Small intestine (tissue), 7 donors: Measurements from ENCODE around the gene NEDD4L. TPM values are rescaled to one million over a fixed set of nuclear protein-coding genes. Genes with fewer than 3 reads are reported as not detected.

Experiments
- DNase-seq, 2 donors: peaks; one replicate each; pipeline versions ENCODE4 v3.0.0 to v3.0.0-alpha.2; 2013
- FAIRE-seq: peaks from 2 replicates; lab custom pipeline; 2012; peaks lifted over from hg19 to GRCh38; lab: Jason Lieb, UNC
- H3K27ac ChIP-seq, 3 donors: one replicate each; pipeline ENCODE4 v1.5.1; 2013; ENCODE audit warnings: low read length in 2 of 3, mild to moderate bottlenecking in 2 of 3, control low read depth in 1 of 3, inconsistent platforms in 1 of 3, low read depth in 1 of 3, moderate library complexity in 1 of 3
- H3K27me3 ChIP-seq, 3 donors: one replicate each; pipeline ENCODE4 v1.6.1; 2013; ENCODE audit warnings: low read length in 3 of 3, inconsistent platforms in 1 of 3; ENCODE audit not compliant: control insufficient read depth in 3 of 3, insufficient read depth in 3 of 3
- H3K36me3 ChIP-seq, 3 donors: one replicate each; pipeline ENCODE4 v1.6.1; 2013; ENCODE audit warnings: low read length in 3 of 3, inconsistent platforms in 1 of 3, low read depth in 1 of 3, mild to moderate bottlenecking in 1 of 3, moderate library complexity in 1 of 3; ENCODE audit not compliant: control insufficient read depth in 3 of 3, insufficient read depth in 2 of 3
- H3K4me1 ChIP-seq, 3 donors: one replicate each; pipeline ENCODE4 v1.6.1; 2013; ENCODE audit warnings: low read length in 2 of 3, inconsistent platforms in 1 of 3, low read depth in 1 of 3, mild to moderate bottlenecking in 1 of 3, moderate library complexity in 1 of 3; ENCODE audit not compliant: control insufficient read depth in 3 of 3, insufficient read depth in 2 of 3
- H3K4me3 ChIP-seq, 3 donors: one replicate each; pipeline ENCODE4 v1.5.1; 2013; ENCODE audit warnings: low read length in 3 of 3, control low read depth in 1 of 3, inconsistent platforms in 1 of 3, low read depth in 1 of 3, mild to moderate bottlenecking in 1 of 3, moderate library complexity in 1 of 3
- H3K9me3 ChIP-seq, 2 donors: one replicate each; pipeline ENCODE4 v1.6.1; 2013; ENCODE audit warnings: low read depth in 1 of 2, low read length in 1 of 2; ENCODE audit not compliant: control insufficient read depth in 2 of 2, insufficient read depth in 1 of 2
- WGBS, 3 donors: extraction: QIAGEN DNeasy Blood & Tissue Kit; methylation state at CpG; one replicate each; pipeline ENCODE4 v1.1.7; 2013; 5-methylcytosine and 5-hydroxymethylcytosine counted together
- polyA plus RNA-seq, 4 donors: library from polyadenylated mRNA; stranded (reverse) in 3 of 4; unstranded in 1 of 4; fragments of 200-250 nt in 3 of 4; fragments of 120-200 nt in 1 of 4; gene quantifications; one replicate each; pipeline versions ENCODE4 v1.2.1 to v1.2.3, GENCODE V29; 2013
- donor health status: healthy with polysubstance abuse.
- donor health status: control.
- donor health status: control.
- donor health status: Bipolar disorder and iron deficiency.
- donor health status: healthy.

The NEDD4L gene
- polyA plus RNA-seq, 4 donors, result 36.5 to 113 (median 96.2) TPM

DNA sequence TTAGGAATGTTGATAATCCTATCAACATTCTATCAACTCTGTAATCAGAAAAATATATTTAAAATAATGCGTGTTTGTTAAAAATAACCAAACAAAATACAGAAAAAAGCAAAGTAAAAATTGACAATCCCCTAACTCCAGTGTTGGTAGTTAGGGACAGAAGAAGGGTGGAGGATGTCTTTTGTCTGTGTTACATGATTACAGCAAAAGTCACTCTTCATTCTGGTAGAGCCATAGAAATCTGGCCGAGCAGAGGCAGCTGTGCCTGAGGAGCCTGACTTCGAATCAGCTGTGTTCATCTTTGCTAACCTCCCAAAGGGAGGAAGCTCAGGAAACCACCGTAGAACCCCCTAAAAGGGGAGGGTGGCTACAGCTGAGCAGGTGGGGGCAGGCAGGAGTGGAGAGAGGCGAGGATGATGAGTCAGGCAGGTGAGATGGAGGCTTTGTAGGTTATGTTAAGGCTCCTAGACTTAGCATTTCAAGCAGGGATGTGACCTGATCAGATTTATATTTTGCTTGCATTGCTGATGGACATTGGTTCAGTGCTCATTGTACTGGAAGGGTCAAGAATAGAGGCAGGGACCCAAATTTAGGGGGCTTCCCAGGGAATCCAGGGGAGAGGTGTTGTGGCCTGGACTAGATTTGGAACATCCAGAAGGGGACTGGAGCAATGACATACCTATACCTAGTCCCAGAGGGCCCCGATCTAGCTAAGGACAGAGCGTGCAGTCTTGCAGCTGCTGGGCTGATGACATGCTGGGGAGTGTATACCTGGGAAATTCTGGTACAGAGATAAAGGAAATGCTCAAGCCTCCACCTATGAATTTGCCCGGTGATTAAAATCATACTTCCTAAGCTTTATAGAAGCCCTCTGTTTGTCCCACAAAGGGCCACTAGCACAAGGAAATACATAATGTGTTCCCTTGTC lies 95.7 kb downstream of the NEDD4L start:
- Histone ChIP-seq H3K4me1 (peaks cover 0 to 20% (median 7%) of the 10 kb centered on the region in 3 donors), H3K4me3 (no peak overlapping the region), H3K27me3 (no peaks in the 10 kb centered on the region), H3K36me3 (peaks cover 0 to 8% (median 0%) of the 10 kb centered on the region in 3 donors), H3K27ac (no peak overlapping the region), H3K9me3 (peaks cover 0 to 3% of the 10 kb centered on the region in 2 donors)
- 64 to 76% (median 75%) methylated on average over 8 of the region's 8 CpGs for WGBS, 3 donors
- FAIRE-seq (no peak), DNase-seq (no peak)

DNA sequence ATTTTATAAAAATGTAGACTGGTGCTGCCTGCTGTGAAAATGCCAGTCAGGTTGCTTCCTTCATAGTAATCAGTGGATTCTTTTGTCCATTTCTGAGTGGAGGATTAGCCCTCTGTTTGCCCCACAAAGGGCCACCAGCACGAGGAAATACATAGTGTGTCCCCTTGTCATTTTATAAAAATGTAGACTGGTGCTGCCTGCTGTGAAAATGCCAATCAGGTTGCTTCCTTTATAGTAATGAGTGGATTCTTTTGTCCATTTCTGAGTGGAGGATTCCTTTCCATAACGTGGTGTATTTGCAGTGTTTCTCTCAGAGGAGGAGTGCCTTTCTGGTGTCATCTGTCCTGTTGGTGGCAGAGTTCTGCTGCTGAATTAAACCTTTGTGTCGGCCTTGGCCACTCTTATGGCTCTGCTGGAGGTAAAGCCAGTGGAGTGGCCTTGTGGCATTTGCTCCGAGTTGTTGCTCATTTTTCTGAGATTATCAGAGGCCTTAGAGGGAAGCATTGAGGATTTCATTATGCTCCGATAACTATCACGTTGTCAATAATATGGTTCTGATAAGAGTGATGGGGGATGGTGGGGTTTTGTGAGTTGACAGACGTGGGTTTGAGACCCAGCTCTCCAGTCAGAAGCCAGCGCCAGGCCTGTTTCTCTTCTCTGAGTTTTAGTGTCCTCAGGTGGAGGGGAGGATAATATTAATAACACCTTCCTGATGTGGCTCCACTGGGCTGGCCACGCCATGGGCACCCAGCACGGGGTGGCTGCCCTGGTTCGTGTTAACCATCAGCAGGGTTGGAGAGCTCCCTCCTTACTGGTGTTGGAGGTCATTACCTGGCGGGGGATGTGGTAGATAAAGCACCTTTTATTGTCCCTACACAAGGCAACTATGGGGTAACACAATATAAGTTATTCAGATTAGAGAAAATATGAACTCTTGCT lies 96.6 kb downstream of the NEDD4L start:
- H3K36me3 ChIP-seq, result peaks cover 0 to 11% (median 0%) of the 10 kb centered on the region in 3 donors
- WGBS, 3 donors, result 53 to 71% (median 57%) methylated on average over 12 of the region's 12 CpGs
- no peak overlapping the region for H3K27ac ChIP-seq
- peaks cover 0 to 12% (median 1%) of the 10 kb centered on the region in 3 donors for H3K4me1 ChIP-seq
- DNase-seq (peak; percentile 33 to 44), FAIRE-seq (no peak)
- H3K27me3 ChIP-seq, result no peaks in the 10 kb centered on the region
- no peak overlapping the region for H3K4me3 ChIP-seq
- peaks cover 0 to 3% of the 10 kb centered on the region in 2 donors for H3K9me3 ChIP-seq

GRCh38 chr18:58143386-58143785 lies 99.4 kb downstream of the NEDD4L start:
- peaks cover 0 to 3% of the 10 kb centered on the region in 2 donors for H3K9me3 ChIP-seq
- peaks cover 0 to 16% (median 0%) of the 10 kb centered on the region in 3 donors for H3K36me3 ChIP-seq
- H3K4me1 ChIP-seq, result peaks cover 0 to 11% (median 0%) of the 10 kb centered on the region in 3 donors
- FAIRE-seq (no peak), DNase-seq (peak in 1 of 2 donors; percentile 27)
- WGBS, 3 donors, result 63 to 91% (median 83%) methylated on average over 11 of the region's 11 CpGs
- H3K27me3 ChIP-seq, result no peaks in the 10 kb centered on the region
- H3K4me3 ChIP-seq, result no peak overlapping the region
- no peak overlapping the region for H3K27ac ChIP-seq

DNA sequence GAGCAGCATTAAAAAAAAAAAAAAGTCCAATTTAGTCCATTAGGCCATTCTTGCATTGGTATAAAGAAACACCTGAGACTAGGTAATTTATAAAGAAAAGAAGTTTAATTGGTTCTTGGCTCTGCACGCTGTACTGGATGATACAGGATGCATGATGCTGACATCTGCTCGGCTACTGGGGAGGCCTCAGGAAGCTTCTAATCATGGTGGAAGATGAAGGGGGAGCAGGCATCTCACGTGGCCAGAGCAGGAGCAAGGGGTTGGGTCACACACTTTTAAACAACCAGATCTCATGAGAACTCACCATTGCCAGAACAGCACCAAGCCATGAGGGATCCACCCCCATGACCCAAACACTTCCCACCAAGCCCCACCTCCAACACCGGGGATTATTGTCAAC lies 100.1 kb downstream of the NEDD4L start:
- peaks cover 0 to 3% of the 10 kb centered on the region in 2 donors for H3K9me3 ChIP-seq
- H3K4me3 ChIP-seq, result no peak overlapping the region
- H3K27ac ChIP-seq, result no peak overlapping the region
- DNase-seq (no peak), FAIRE-seq (no peak)
- 89 to 92% (median 91%) methylated on average over 4 of the region's 4 CpGs for WGBS, 3 donors
- H3K27me3 ChIP-seq, result no peaks in the 10 kb centered on the region
- peaks cover 0 to 16% (median 0%) of the 10 kb centered on the region in 3 donors for H3K36me3 ChIP-seq
- peaks cover 0 to 15% (median 1%) of the 10 kb centered on the region in 3 donors for H3K4me1 ChIP-seq

- WGBS, 3 donors, result 88 to 91% (median 89%) methylated on average over 10 of the region's 10 CpGs
- Histone ChIP-seq H3K27me3 (no peaks in the 10 kb centered on the region), H3K27ac (no peak overlapping the region), H3K4me1 (peaks cover 3 to 18% (median 3%) of the 10 kb centered on the region in 3 donors), H3K9me3 (peaks cover 0 to 3% of the 10 kb centered on the region in 2 donors), H3K4me3 (no peak overlapping the region), H3K36me3 (peaks cover 0 to 16% (median 0%) of the 10 kb centered on the region in 3 donors)
- FAIRE-seq, result no peak
- no peak for DNase-seq
These were observed 100.8 kb downstream of the NEDD4L start for GRCh38 chr18:58144671-58145285.

- H3K36me3 ChIP-seq, result peaks cover 0 to 18% (median 0%) of the 10 kb centered on the region in 3 donors
- WGBS, 3 donors, result 91 to 94% (median 92%) methylated on average over 8 of the region's 8 CpGs
- FAIRE-seq, result no peak
- H3K27me3 ChIP-seq, result no peaks in the 10 kb centered on the region
- H3K4me3 ChIP-seq, result no peak overlapping the region
- peaks cover 0 to 3% of the 10 kb centered on the region in 2 donors for H3K9me3 ChIP-seq
- no peak for DNase-seq
- no peak overlapping the region for H3K27ac ChIP-seq
- peaks cover 3 to 10% (median 3%) of the 10 kb centered on the region in 3 donors for H3K4me1 ChIP-seq
These were observed 102.1 kb downstream of the NEDD4L start for GRCh38 chr18:58146099-58146498.

- Histone ChIP-seq H3K4me3 (no peak overlapping the region), H3K36me3 (peaks cover 0 to 19% (median 0%) of the 10 kb centered on the region in 3 donors), H3K4me1 (peaks cover 3 to 10% (median 3%) of the 10 kb centered on the region in 3 donors), H3K27ac (peak overlapping the region in 1 of 3 donors; percentile 29), H3K9me3 (peaks cover 0 to 3% of the 10 kb centered on the region in 2 donors), H3K27me3 (no peaks in the 10 kb centered on the region)
- WGBS, 3 donors, result 54 to 67% (median 56%) methylated on average over 7 of the region's 7 CpGs
- no peak for FAIRE-seq
- peak; percentile 42 to 67 for DNase-seq
These were observed 105.0 kb downstream of the NEDD4L start for GRCh38 chr18:58148954-58149471.
